Sigmoid colon (tissue), 3 donors: ENCODE data around the gene PDE11A.

Experiments used
- CTCF ChIP-seq, 4 experiments: fragments of 450-650 bp in 3 of 4; fragments of 200-600 bp in 1 of 4; IDR thresholded peaks; one replicate each; pipeline ENCODE4 v1.5.1; 2016 to 2019; ENCODE audit warnings: antibody characterized with exemption in 4 of 4, mild to moderate bottlenecking in 3 of 4, moderate library complexity in 2 of 4
- POLR2A ChIP-seq, 2 donors: fragments of 450-650 bp; IDR thresholded peaks; one replicate each; pipeline ENCODE4 v1.6.1; 2016; ENCODE audit warnings: antibody characterized with exemption in 2 of 2, mild to moderate bottlenecking in 2 of 2, moderate library complexity in 2 of 2

GRCh38 chr2:177678939-177679338 is 393.6 kb downstream of the PDE11A start:
- no peak for TF ChIP-seq CTCF (IDR thresholded peaks at IDR 0.05)
- TF ChIP-seq POLR2A (IDR thresholded peaks at IDR 0.05), result no peak
